BLaER1 treated with 17β-estradiol and CSF1 and Interleukin-3, amounts not matched to agents 10 nM and 100 nM (cell line): Measurements from ENCODE around the gene ITPKB.

Experiments used
- H3K27ac ChIP-seq, 11 experiments: shearing (Covaris generic); formaldehyde crosslinking; 2 replicates each; pipeline ENCODE4 v1.8.1; 2022
- H3K27me3 ChIP-seq, 11 experiments: shearing (Covaris generic); formaldehyde crosslinking; 2 replicates each; pipeline ENCODE4 v1.8.1; 2022
- H3K36me3 ChIP-seq, 11 experiments: shearing (Covaris generic); formaldehyde crosslinking; 2 replicates each; pipeline ENCODE4 v1.8.1; 2022
- H3K4me1 ChIP-seq, 10 experiments: shearing (Covaris generic); formaldehyde crosslinking; 2 replicates each; pipeline ENCODE4 v1.8.1; 2022
- H3K4me2 ChIP-seq, 11 experiments: shearing (Covaris generic); formaldehyde crosslinking; 2 replicates each; pipeline ENCODE4 v1.8.1; 2022
- H3K4me3 ChIP-seq, 10 experiments: shearing (Covaris generic); formaldehyde crosslinking; 2 replicates each; pipeline ENCODE4 v1.8.1; 2022
- H3K9ac ChIP-seq, 11 experiments: shearing (Covaris generic); formaldehyde crosslinking; 2 replicates each; pipeline ENCODE4 v1.8.1; 2022
- H3K9me3 ChIP-seq, 11 experiments: shearing (Covaris generic); formaldehyde crosslinking; replicated peaks in 1 of 11; 2 replicates each; pipeline ENCODE4 v1.8.1; 2022
- H4K20me1 ChIP-seq, 11 experiments: shearing (Covaris generic); formaldehyde crosslinking; 2 replicates each; pipeline ENCODE4 v1.8.1; 2022
- Cebpa-rat ChIP-seq, 11 experiments: shearing (Covaris generic); IDR thresholded peaks; 2 replicates each; pipeline ENCODE4 v1.8.1; 2022

ITPKB gene

DNA sequence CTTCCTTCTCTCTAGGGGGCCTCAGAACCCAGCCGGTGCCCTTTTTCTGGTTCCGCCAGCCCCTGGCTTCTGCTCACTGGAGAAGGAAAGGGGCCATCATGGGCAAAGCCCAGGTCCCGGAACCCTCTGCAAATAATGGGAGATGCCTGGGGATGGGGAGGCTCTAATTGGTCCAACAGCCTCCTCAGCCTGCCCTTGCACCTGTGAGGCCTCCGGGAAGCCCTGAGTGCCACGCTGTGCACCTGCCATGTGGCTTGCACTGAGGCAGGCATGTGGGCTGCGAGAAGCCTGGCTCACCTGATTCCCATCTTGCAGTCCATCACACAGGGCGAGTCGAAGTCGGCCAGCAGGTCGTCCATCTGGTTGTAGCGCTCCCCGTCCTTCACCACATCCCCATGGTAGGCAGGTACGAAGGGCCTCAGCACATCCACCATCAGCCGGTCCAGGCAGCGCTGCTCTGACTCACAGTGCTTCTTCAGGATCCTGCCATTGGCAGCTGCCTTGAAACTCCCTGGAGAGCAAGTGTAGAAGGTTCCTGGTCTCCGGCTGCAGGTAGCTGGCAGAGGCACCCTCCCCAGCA, 92.1 kb downstream of the ITPKB start:
- peaks cover 42 to 63% (median 51%) of the 10 kb centered on the region in 10 experiments for H3K4me1 ChIP-seq
- H3K4me3 ChIP-seq = no peak overlapping the region
- no peak for TF ChIP-seq Cebpa-rat (IDR thresholded peaks at IDR 0.05)

DNA sequence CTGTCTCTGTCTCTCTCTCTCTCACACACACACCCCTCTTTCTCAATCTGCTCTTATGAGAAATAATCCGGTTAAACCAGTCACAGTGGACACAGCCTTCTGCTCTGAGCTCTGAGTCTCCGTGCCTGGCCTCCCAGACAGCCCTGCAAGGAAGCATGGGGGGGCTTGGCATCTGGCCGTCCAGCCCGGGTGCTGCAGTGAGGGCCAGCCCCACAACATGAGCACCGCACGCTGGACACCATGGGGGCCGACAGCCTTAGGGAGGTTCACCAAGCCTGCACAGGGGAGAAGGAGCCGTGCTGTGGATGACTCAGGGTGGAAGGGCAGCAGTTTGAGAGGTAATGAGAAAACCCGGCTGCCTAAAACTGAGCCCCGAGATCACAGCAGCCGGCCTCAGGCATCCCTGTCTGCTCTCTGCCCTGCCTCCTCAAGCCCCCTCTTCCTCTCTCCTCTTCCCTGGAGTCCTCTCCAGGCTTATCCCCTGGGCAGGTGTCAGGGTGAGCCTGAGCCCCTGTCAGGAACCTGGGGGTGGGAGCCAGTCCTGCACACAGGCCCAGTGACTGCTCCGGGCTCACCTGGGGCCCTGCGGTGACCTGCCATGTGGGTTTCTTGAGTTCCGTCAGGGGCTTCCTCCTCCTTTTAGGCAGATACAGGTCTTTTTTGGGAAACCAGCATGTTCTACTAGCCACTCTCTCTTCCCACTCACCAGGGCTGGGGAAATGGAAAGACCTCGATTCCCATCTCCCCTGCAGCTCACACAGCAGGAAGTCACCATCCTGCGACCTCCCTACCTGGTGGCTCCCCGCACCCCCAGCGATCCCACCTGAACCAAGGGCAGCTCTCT, 92.8 kb downstream of the ITPKB start:
- no peak overlapping the region for H3K4me3 ChIP-seq
- TF ChIP-seq Cebpa-rat (IDR thresholded peaks at IDR 0.05) = no peak
- H3K4me2 ChIP-seq = peak overlapping the region; percentile 80 to 95 (median 91); a peak in 20 of 22 replicates
- peaks cover 49 to 70% (median 58%) of the 10 kb centered on the region in 10 experiments for H3K4me1 ChIP-seq
- H3K27ac ChIP-seq = peak overlapping the region in 4 of 11 experiments; percentile 11 to 76 (median 44); a peak in 3 of 22 replicates
- peaks cover 25 to 50% (median 39%) of the 10 kb centered on the region in 11 experiments; a peak in 21 of 22 replicates for H3K36me3 ChIP-seq
- no peaks in the 10 kb centered on the region for H3K9me3 ChIP-seq
- H3K27me3 ChIP-seq = no peaks in the 10 kb centered on the region
- peak overlapping the region in 4 of 11 experiments; percentile 7 to 45 (median 26); a peak in 3 of 22 replicates for H3K9ac ChIP-seq
- H4K20me1 ChIP-seq = peaks cover 10 to 72% (median 28%) of the 10 kb centered on the region in 11 experiments; a peak in 17 of 22 replicates

More for the DNA sequence above, 92.1 kb downstream of the ITPKB start:
- peaks cover 10 to 66% (median 28%) of the 10 kb centered on the region in 11 experiments; a peak in 18 of 22 replicates for H4K20me1 ChIP-seq
- no peaks in the 10 kb centered on the region for H3K27me3 ChIP-seq
- no peak overlapping the region for H3K27ac ChIP-seq
- H3K36me3 ChIP-seq = peaks cover 24 to 44% (median 32%) of the 10 kb centered on the region in 11 experiments; a peak in 21 of 22 replicates
- no peak overlapping the region for H3K9ac ChIP-seq
- H3K9me3 ChIP-seq = no peaks in the 10 kb centered on the region
- peak overlapping the region in 1 of 11 experiments; percentile 85; a peak in 1 of 22 replicates for H3K4me2 ChIP-seq

DNA sequence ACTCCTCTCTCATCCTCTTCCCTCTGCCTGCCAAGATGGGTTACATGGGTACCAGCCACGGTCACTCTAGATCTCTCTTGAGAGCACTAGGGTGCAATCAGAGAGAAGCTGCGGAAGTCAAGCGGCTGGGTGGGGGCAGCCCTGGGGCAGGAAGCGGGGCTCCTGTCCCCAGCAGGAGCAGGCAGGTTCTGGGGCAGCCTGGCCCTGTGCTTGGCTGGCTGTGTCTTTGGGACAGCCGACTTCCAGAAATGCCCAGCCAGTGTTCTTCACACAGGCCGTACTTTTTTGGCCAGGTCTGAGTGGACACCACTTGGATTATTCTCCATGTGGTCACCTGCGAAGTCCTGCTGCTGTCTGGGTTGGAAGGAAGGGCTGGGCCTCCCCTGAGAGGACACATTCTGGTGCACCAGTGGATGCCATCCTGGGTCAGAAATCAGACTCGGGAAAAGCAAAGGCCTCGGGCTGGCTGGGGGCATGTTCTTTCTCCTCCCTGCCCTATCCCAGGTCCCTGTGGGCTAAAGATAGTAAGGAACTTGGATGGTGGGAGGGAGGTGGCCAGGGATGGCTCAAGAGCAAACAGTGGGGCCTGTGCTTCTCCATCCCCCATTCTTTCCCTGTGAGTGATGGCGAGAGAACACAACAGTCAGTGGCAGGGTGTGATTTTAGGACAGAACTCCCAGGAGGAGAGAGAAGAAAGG, 93.7 kb downstream of the ITPKB start:
- H3K4me2 ChIP-seq = peak overlapping the region; percentile 80 to 95 (median 91)
- no peak for TF ChIP-seq Cebpa-rat (IDR thresholded peaks at IDR 0.05)
- H3K27me3 ChIP-seq = no peaks in the 10 kb centered on the region
- H3K36me3 ChIP-seq = peaks cover 25 to 50% (median 39%) of the 10 kb centered on the region in 11 experiments; a peak in 21 of 22 replicates
- peaks cover 57 to 71% (median 66%) of the 10 kb centered on the region in 10 experiments for H3K4me1 ChIP-seq
- H3K27ac ChIP-seq = peak overlapping the region in 5 of 11 experiments; percentile 1 to 76 (median 17); a peak in 7 of 22 replicates
- H3K9ac ChIP-seq = peak overlapping the region in 6 of 11 experiments; percentile 7 to 45 (median 30); a peak in 5 of 22 replicates
- H3K9me3 ChIP-seq = no peaks in the 10 kb centered on the region
- H4K20me1 ChIP-seq = peaks cover 8 to 79% (median 26%) of the 10 kb centered on the region in 11 experiments; a peak in 17 of 22 replicates
- peak overlapping the region in 1 of 10 experiments; percentile 6; a peak in 1 of 20 replicates for H3K4me3 ChIP-seq

DNA sequence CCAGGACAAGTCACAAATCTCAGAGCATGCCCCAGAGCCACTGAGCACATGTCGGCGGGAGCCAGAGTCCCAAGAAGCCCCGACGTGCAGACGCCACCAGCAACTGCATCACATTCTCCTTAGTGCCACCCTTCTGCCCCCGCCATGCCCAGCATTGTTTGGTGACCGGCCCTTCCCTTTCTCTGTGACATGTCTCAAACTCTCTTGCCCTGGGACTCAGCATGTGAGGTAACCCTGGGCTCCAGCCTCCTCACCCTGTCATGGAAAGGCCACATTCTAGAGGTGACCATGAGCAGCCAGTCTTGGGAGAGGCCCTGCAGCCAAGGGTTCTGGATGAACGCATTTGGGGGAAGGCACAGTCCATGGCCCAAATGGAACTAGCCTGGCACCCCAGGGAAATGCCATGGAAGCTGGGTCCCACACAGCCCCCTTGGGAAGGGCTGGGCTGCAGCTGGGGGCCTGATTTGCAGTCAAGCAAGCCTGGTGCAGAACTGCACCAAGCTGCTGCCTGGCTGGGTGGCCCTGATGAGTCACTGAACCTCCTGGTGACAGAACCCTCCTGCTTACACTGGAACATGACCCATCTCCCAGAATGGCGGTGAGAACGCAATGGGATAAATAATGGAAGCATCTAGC, 94.4 kb downstream of the ITPKB start:
- Histone ChIP-seq H3K4me2 (peak overlapping the region; percentile 80 to 95 (median 91)), H3K27me3 (no peaks in the 10 kb centered on the region), H4K20me1 (peaks cover 4 to 86% (median 26%) of the 10 kb centered on the region in 11 experiments; a peak in 17 of 22 replicates), H3K36me3 (peaks cover 26 to 53% (median 41%) of the 10 kb centered on the region in 11 experiments; a peak in 21 of 22 replicates), H3K9ac (peak overlapping the region in 6 of 11 experiments; percentile 7 to 73 (median 65); a peak in 9 of 22 replicates), H3K4me1 (peaks cover 65 to 78% (median 72%) of the 10 kb centered on the region in 10 experiments), H3K4me3 (peak overlapping the region in 1 of 10 experiments; percentile 6; a peak in 3 of 20 replicates), H3K9me3 (no peaks in the 10 kb centered on the region), H3K27ac (peak overlapping the region in 9 of 11 experiments; percentile 33 to 78 (median 72); a peak in 13 of 22 replicates)
- no peak for TF ChIP-seq Cebpa-rat (IDR thresholded peaks at IDR 0.05)

DNA sequence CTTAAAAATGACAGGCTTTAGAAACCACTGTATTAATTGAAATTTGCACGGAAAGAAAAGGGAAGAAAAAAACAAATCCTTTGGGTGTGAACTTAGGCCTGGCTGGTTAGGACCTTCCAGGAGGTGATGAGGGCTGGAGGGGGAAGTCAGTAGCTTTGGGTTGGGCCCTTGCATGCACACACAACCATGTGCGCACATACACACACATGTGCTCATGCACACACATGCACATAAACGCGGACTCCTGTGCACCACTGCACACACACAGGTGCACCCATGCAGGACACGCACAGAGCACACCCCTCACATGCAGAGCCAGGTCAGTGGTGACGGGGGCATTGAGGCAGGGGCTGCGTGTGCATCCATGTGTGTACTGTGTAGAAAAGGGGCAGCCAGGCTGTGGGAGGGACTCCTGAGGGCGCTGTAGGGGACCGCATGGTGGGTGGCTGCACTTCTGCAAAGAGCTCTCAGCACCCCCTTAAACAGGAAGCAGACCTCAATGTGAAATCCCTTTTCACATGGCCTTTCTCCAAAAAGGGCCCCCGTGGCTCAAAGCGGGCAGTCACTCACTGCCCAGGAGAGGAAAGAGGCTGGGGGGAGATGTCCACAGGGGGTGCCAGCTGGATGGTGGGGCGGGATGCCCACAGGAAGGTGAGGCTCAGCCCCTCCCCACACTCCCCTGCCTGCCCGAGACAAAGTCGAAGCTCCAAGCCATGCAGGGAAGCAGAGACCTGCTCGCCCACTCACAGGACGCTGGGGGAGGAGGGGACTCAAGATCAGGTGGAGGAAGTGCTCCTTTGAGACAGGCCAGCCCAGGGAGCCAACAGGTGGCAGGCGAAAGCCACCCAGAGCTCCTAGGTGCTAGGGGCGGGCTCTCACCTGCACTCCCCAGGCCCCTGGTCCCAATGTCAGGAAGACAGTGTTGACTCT, 95.2 kb downstream of the ITPKB start:
- Histone ChIP-seq H4K20me1 (peaks cover 4 to 86% (median 26%) of the 10 kb centered on the region in 11 experiments; a peak in 17 of 22 replicates), H3K4me3 (no peak overlapping the region; a peak in 1 of 20 replicates), H3K9ac (peak overlapping the region; percentile 7 to 73 (median 61); a peak in 17 of 22 replicates), H3K36me3 (peaks cover 32 to 59% (median 47%) of the 10 kb centered on the region in 11 experiments; a peak in 21 of 22 replicates), H3K4me1 (peaks cover 66 to 85% (median 79%) of the 10 kb centered on the region in 10 experiments), H3K4me2 (peak overlapping the region; percentile 80 to 95 (median 91)), H3K9me3 (no peaks in the 10 kb centered on the region), H3K27me3 (no peaks in the 10 kb centered on the region), H3K27ac (peak overlapping the region in 10 of 11 experiments; percentile 48 to 78 (median 68); a peak in 19 of 22 replicates)
- TF ChIP-seq Cebpa-rat (IDR thresholded peaks at IDR 0.05) = no peak

DNA sequence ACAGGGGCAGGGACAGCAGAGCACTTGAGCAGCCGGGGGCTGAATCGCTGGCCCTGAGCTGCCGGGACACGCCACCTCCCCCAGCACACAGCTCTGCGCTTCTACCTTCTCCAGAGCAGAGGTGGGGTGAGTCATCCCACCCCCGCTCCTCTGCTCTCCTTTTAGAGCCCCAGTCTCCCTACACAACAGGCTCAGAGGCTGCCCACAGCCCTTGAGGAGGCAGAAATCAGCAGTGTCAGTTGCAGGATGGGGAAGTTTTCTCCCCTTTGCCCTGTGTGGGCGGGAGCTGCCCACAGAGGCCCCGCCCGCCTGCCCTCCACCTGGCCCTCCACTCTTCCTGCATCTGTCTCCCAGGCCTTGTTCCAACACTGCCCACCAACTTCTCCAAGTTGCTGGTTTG, 95.9 kb downstream of the ITPKB start:
- Histone ChIP-seq H3K9ac (peak overlapping the region; percentile 33 to 73 (median 61); a peak in 21 of 22 replicates), H3K4me2 (peak overlapping the region; percentile 80 to 95 (median 91)), H4K20me1 (peaks cover 4 to 84% (median 22%) of the 10 kb centered on the region in 11 experiments; a peak in 17 of 22 replicates), H3K27ac (peak overlapping the region; percentile 7 to 78 (median 66); a peak in 21 of 22 replicates), H3K9me3 (no peaks in the 10 kb centered on the region), H3K4me3 (peak overlapping the region in 4 of 10 experiments; percentile 10 to 37 (median 30); a peak in 3 of 20 replicates), H3K4me1 (peaks cover 66 to 86% (median 79%) of the 10 kb centered on the region in 10 experiments), H3K27me3 (no peaks in the 10 kb centered on the region), H3K36me3 (peaks cover 29 to 59% (median 47%) of the 10 kb centered on the region in 11 experiments; a peak in 21 of 22 replicates)
- no peak for TF ChIP-seq Cebpa-rat (IDR thresholded peaks at IDR 0.05)

DNA sequence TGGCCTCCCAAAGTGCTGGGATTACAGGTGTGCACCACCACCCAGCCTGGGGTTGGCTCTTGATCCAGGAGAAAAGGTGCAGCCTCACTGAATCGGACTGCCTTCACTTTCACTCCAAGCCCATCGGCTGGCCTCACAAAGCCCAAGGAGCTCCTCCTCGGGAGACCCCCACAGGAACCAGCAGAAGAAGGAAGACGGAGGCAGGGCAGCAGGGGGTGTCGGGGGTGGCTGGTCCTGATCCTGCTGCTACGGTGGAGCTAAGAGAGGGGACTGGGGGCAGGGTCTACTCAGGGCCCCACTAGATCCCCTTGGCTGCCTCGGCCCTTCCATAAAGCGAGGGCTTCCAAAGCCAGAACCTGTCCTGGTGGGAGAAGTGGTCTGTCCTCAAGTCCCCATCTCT, 96.7 kb downstream of the ITPKB start:
- H3K27ac ChIP-seq = peak overlapping the region in 10 of 11 experiments; percentile 48 to 78 (median 69); a peak in 20 of 22 replicates

More for the DNA sequence above, 96.7 kb downstream of the ITPKB start:
- Histone ChIP-seq H3K4me2 (peak overlapping the region; percentile 80 to 95 (median 91)), H3K9ac (peak overlapping the region; percentile 33 to 73 (median 61); a peak in 18 of 22 replicates), H3K27me3 (no peaks in the 10 kb centered on the region), H4K20me1 (peaks cover 4 to 84% (median 22%) of the 10 kb centered on the region in 11 experiments; a peak in 17 of 22 replicates), H3K4me3 (0 out of 20 replicates have a peak overlapping the region, but pooled peaks of 1 of the 10 experiments have one; percentile 10), H3K4me1 (peaks cover 66 to 87% (median 79%) of the 10 kb centered on the region in 10 experiments), H3K9me3 (no peaks in the 10 kb centered on the region), H3K36me3 (peaks cover 22 to 59% (median 46%) of the 10 kb centered on the region in 11 experiments; a peak in 21 of 22 replicates)
- no peak for TF ChIP-seq Cebpa-rat (IDR thresholded peaks at IDR 0.05)
